Stomach smooth muscle (tissue), 2 donors: ENCODE data around the gene SARDH.
A peak's percentile ranks its signal among the peaks of the same experiment; 100 is the strongest.

Source experiments
- H3K27ac ChIP-seq: one replicate; pipeline ENCODE4 v1.7.0; 2013; ENCODE audit warnings: mild to moderate bottlenecking, low read length, inconsistent platforms
- H3K27me3 ChIP-seq, 2 donors: one replicate each; pipeline ENCODE4 v1.7.0; 2013; ENCODE audit warnings: low read length in 2 of 2; ENCODE audit not compliant: insufficient read depth in 2 of 2, control insufficient read depth in 1 of 2
- H3K36me3 ChIP-seq, 2 donors: one replicate each; pipeline ENCODE4 v1.7.0; 2013; ENCODE audit warnings: low read length in 2 of 2; ENCODE audit not compliant: control insufficient read depth in 2 of 2, insufficient read depth in 2 of 2
- H3K4me1 ChIP-seq: one replicate; pipeline ENCODE4 v1.7.0; 2013; ENCODE audit warnings: low read length; ENCODE audit not compliant: control insufficient read depth, insufficient read depth
- H3K4me3 ChIP-seq, 2 donors: one replicate each; pipeline ENCODE4 v1.7.0; 2013; ENCODE audit warnings: low read length in 2 of 2
- H3K9ac ChIP-seq, 2 donors: one replicate each; pipeline ENCODE4 v1.7.0; 2013; ENCODE audit warnings: low read length in 2 of 2, mild to moderate bottlenecking in 1 of 2
- H3K9me3 ChIP-seq, 2 donors: one replicate each; pipeline ENCODE4 v1.7.0; 2013; ENCODE audit warnings: low read length in 2 of 2; ENCODE audit not compliant: control insufficient read depth in 2 of 2
- donor health status: healthy.
- donor health status: Pancreatic carcinoma.

The SARDH gene

GRCh38 chr9:133685653-133686609 is 52.2 kb downstream of the SARDH start:
- H3K9me3 ChIP-seq, result no peaks in the 10 kb centered on the region
- H3K9ac ChIP-seq, result no peak overlapping the region
- H3K27me3 ChIP-seq, result no peaks in the 10 kb centered on the region
- peaks cover 15% of the 10 kb centered on the region for H3K4me1 ChIP-seq
- no peak overlapping the region for H3K27ac ChIP-seq
- no peaks in the 10 kb centered on the region for H3K36me3 ChIP-seq
- no peak overlapping the region for H3K4me3 ChIP-seq

GRCh38 chr9:133684936-133685361 is 53.2 kb downstream of the SARDH start:
- no peaks in the 10 kb centered on the region for H3K9me3 ChIP-seq
- H3K36me3 ChIP-seq, result no peaks in the 10 kb centered on the region
- no peak overlapping the region for H3K27ac ChIP-seq
- H3K4me3 ChIP-seq, result no peak overlapping the region
- peaks cover 19% of the 10 kb centered on the region for H3K4me1 ChIP-seq
- H3K9ac ChIP-seq, result no peak overlapping the region
- no peaks in the 10 kb centered on the region for H3K27me3 ChIP-seq

GRCh38 chr9:133684121-133684935 is 53.8 kb downstream of the SARDH start:
- Histone ChIP-seq H3K36me3 (no peaks in the 10 kb centered on the region), H3K27ac (no peak overlapping the region), H3K9ac (no peak overlapping the region), H3K4me1 (peaks cover 23% of the 10 kb centered on the region), H3K9me3 (no peaks in the 10 kb centered on the region), H3K4me3 (no peak overlapping the region), H3K27me3 (no peaks in the 10 kb centered on the region)

- H3K27me3 ChIP-seq, result no peaks in the 10 kb centered on the region
- no peak overlapping the region for H3K27ac ChIP-seq
- H3K9me3 ChIP-seq, result no peaks in the 10 kb centered on the region
- H3K4me3 ChIP-seq, result no peak overlapping the region
- H3K4me1 ChIP-seq, result peaks cover 27% of the 10 kb centered on the region
- H3K36me3 ChIP-seq, result no peaks in the 10 kb centered on the region
- H3K9ac ChIP-seq, result no peak overlapping the region
Observed at GRCh38 chr9:133683586-133684120, 54.5 kb downstream of the SARDH start.

GRCh38 chr9:133682818-133683585 is 55.1 kb downstream of the SARDH start:
- no peaks in the 10 kb centered on the region for H3K36me3 ChIP-seq
- no peak overlapping the region for H3K27ac ChIP-seq
- no peak overlapping the region for H3K9ac ChIP-seq
- no peaks in the 10 kb centered on the region for H3K9me3 ChIP-seq
- H3K4me3 ChIP-seq, result no peak overlapping the region
- H3K4me1 ChIP-seq, result peaks cover 27% of the 10 kb centered on the region
- H3K27me3 ChIP-seq, result no peaks in the 10 kb centered on the region

GRCh38 chr9:133681658-133682306 is 56.4 kb downstream of the SARDH start:
- H3K36me3 ChIP-seq, result no peaks in the 10 kb centered on the region
- no peak overlapping the region for H3K9ac ChIP-seq
- H3K9me3 ChIP-seq, result no peaks in the 10 kb centered on the region
- H3K4me3 ChIP-seq, result no peak overlapping the region
- no peaks in the 10 kb centered on the region for H3K27me3 ChIP-seq
- peaks cover 27% of the 10 kb centered on the region for H3K4me1 ChIP-seq
- no peak overlapping the region for H3K27ac ChIP-seq

GRCh38 chr9:133680976-133681657 is 57.0 kb downstream of the SARDH start:
- H3K4me1 ChIP-seq, result peaks cover 27% of the 10 kb centered on the region
- no peak overlapping the region for H3K4me3 ChIP-seq
- no peaks in the 10 kb centered on the region for H3K36me3 ChIP-seq
- H3K27ac ChIP-seq, result no peak overlapping the region
- H3K9ac ChIP-seq, result no peak overlapping the region
- H3K27me3 ChIP-seq, result no peaks in the 10 kb centered on the region
- no peaks in the 10 kb centered on the region for H3K9me3 ChIP-seq

GRCh38 chr9:133680250-133680975 is 57.7 kb downstream of the SARDH start:
- no peaks in the 10 kb centered on the region for H3K9me3 ChIP-seq

GRCh38 chr9:133679466-133680061 is 58.6 kb downstream of the SARDH start:
- H3K36me3 ChIP-seq, result no peaks in the 10 kb centered on the region
- peaks cover 27% of the 10 kb centered on the region for H3K4me1 ChIP-seq
- no peak overlapping the region for H3K27ac ChIP-seq
- H3K4me3 ChIP-seq, result peak overlapping the region in 1 of 2 donors; percentile 15
- no peak overlapping the region for H3K9ac ChIP-seq
- no peaks in the 10 kb centered on the region for H3K9me3 ChIP-seq
- H3K27me3 ChIP-seq, result no peaks in the 10 kb centered on the region

More at GRCh38 chr9:133680250-133680975, 57.7 kb downstream of the SARDH start:
- H3K9ac ChIP-seq, result no peak overlapping the region
- H3K27ac ChIP-seq, result no peak overlapping the region
- H3K27me3 ChIP-seq, result no peaks in the 10 kb centered on the region
- no peak overlapping the region for H3K4me3 ChIP-seq
- no peaks in the 10 kb centered on the region for H3K36me3 ChIP-seq
- H3K4me1 ChIP-seq, result peaks cover 27% of the 10 kb centered on the region
